Measurements from ENCODE around the gene ZNF500. TPM values are rescaled to one million over a fixed set of nuclear protein-coding genes. Genes with fewer than 3 reads are reported as not detected.

ZNF500 gene
- total RNA-seq, 4 donors from 2014 or later: 3.8 to 11.7 (median 8.2) TPM

DNA sequence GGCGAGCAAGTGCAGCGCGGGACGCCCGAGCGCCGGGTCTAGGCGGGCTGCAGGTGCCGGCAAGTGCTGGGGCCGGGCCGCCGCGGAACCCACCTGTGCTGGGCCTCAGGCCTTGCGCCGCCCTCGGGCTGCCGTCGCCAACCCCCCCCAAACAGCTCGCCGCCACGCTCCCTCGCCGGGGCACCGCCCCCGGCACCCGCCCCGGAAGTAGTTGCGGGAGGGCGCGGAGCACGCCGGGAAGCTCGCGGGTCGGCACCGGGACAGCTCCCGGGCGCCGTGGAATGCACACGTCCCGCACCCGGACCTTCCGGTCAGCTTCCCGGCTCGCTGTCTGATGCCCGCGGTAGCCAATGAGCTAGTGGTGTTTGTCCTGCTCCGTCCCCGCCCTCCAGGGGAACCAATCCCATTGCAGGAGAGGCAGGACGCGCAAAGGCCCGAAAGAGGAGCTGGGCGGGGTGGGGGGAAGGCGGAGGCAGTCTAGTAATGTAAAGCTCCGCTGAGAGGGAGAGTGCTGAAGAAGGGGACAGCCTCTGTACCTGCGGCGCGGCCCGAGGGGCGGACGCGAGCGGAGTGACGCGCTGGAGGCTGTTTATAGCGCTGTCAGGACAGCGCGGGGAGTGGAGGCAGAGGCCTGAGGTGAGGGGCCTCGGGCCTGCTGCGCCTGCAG lies 32.8 kb downstream of the ZNF500 start, which contains the start of the genes ANKS3 and DNAAF8:
ANKS3 (minus strand) TSS at position 209 of the 667 bp plus-strand sequence. CDS start 4,122 bp downstream, outside the sequence.
DNAAF8 (plus strand) TSS at position 475 of the 667 bp plus-strand sequence. CDS start 1,978 bp downstream, outside the sequence.
- TF ChIP-seq CTCF (IDR thresholded peaks at IDR 0.05; ENCODE audit: low read depth): no peak

DNA sequence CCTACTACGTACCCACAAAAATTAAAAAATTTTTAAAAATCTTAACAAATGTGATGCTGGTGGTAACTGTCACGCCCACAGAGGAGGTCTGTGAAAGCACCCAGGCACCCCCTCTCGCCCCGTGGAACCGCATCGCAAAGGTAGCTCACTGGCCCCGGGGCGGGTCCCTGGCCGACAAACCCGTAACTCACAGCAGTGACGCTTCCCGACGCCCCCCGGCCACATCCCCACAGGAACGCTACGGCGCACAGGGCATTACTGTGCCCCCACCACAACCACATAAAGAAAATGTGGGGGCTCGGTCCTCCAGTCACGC lies 33.3 kb downstream of the ZNF500 start:
- no peak for TF ChIP-seq CTCF (IDR thresholded peaks at IDR 0.05; ENCODE audit: low read depth)

GRCh38 chr16:4733211-4733742 lies 33.7 kb downstream of the ZNF500 start:
- no peak for TF ChIP-seq CTCF (IDR thresholded peaks at IDR 0.05; ENCODE audit: low read depth)

DNA sequence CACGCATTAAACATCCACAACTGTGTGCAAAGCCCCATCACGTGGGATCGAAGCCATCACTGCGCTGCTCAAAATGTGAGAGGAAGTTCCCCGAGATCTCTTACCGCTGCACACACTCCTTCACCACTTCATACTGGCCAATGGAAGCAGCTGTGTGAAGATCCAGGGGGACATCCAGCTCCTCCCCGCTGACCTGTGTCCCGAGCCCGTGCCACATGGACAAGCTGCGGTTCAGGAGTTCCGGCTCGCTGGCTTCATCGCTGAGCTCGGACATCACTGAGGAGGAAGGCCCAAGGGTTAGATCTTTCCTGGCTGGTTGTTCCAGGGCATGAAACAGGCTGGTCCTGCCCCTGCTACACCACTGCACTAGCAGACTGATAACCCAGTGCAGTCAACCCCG lies 37.1 kb downstream of the ZNF500 start:
- no peak for TF ChIP-seq CTCF (IDR thresholded peaks at IDR 0.05; ENCODE audit: low read depth)

DNA sequence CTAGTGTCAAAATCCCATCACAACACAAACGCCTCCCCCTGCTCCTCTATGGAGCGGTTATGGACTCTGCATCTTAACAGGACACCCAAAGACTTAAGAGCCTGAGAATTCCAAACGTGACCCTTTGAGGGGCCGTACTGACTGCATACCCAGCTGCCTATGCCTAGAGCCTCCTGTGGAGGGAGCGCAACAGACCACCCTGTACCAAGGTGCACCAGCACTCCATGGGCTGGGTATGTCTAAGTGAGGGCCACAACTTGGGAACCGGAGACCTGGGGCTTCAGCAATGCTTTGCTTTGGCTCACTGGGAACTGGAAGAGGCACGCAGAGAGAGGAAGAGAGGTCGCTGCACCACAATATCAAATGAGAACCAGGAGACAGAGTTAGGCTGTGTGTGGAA lies 38.3 kb downstream of the ZNF500 start:
- TF ChIP-seq CTCF (IDR thresholded peaks at IDR 0.05; ENCODE audit: low read depth): no peak

DNA sequence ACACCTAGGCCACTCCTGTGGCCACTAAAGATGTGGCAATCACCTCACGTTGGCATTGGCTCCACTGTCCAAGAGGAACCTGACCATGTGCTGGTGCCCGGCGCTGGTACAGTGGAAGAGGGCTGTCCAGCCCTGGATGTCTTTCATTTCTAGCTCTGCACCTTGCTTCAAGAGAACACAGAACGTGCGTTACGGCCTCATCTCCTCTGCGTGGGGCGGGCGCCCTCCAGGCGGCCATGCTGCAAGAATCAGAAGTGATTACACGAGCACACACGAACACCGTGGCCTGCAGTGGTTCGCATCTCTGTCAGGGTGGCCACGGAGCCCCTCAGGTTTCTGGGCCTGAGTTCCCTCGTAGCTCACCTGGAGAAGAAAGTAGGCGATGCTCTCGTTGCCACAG lies 40.3 kb downstream of the ZNF500 start:
- no peak for TF ChIP-seq CTCF (IDR thresholded peaks at IDR 0.05; ENCODE audit: low read depth)

GRCh38 chr16:4724661-4725270 lies 42.2 kb downstream of the ZNF500 start:
- TF ChIP-seq CTCF (IDR thresholded peaks at IDR 0.05; ENCODE audit: low read depth): no peak
